ENCODE data around the gene ACVR2A. TPM values are rescaled to one million over a fixed set of nuclear protein-coding genes. Genes with fewer than 3 reads are reported as not detected.

ACVR2A gene
- total and polyA plus RNA-seq, 10 donors: 2.0 to 15.6 (median 14.1) TPM

DNA sequence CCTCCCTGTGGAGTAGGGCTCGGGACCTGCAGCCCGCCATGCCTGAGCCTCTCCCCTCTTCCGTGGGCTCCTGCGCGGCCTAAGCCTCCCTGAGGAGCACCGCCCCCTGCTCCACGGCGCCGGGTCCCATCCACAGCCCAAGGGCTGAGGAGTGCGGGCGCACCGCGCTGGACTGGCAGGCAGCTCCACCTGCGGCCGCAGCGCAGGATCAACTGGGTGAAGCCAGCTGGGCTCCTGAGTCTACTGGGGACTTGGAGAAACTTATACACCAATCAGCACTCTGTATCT, 17.8 kb upstream of the ACVR2A start:
- Histone ChIP-seq H3K27me3 (replicated peaks in 1 of 7) (no peaks in the 10 kb centered on the region), H3K9me3 (peaks cover 0 to 28% (median 19%) of the 10 kb centered on the region in 8 donors), H3K4me1 (no peaks in the 10 kb centered on the region), H3K27ac (no peak overlapping the region), H3K4me3 (no peak overlapping the region), H3K36me3 (no peaks in the 10 kb centered on the region)
- intact Hi-C loops (cut with DNase I; ENCODE audit: low total_unique reads): no loop called here
- WGBS, 5 donors: 89 to 98% (median 92%) methylated on average over 7 to 16 of the region's 16 CpGs
- no peak for TF ChIP-seq POLR2AphosphoS5 (IDR thresholded peaks at IDR 0.05)
- no peak for TF ChIP-seq POLR2A (IDR thresholded peaks at IDR 0.05)
- TF ChIP-seq, protein P1, sequence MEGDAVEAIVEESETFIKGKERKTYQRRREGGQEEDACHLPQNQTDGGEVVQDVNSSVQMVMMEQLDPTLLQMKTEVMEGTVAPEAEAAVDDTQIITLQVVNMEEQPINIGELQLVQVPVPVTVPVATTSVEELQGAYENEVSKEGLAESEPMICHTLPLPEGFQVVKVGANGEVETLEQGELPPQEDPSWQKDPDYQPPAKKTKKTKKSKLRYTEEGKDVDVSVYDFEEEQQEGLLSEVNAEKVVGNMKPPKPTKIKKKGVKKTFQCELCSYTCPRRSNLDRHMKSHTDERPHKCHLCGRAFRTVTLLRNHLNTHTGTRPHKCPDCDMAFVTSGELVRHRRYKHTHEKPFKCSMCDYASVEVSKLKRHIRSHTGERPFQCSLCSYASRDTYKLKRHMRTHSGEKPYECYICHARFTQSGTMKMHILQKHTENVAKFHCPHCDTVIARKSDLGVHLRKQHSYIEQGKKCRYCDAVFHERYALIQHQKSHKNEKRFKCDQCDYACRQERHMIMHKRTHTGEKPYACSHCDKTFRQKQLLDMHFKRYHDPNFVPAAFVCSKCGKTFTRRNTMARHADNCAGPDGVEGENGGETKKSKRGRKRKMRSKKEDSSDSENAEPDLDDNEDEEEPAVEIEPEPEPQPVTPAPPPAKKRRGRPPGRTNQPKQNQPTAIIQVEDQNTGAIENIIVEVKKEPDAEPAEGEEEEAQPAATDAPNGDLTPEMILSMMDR (IDR thresholded peaks at IDR 0.05 in 8 of 11, conservative IDR thresholded peaks at IDR 0.05 in 3 of 11): no peak
- peak; percentile 62 for DNase-seq

DNA sequence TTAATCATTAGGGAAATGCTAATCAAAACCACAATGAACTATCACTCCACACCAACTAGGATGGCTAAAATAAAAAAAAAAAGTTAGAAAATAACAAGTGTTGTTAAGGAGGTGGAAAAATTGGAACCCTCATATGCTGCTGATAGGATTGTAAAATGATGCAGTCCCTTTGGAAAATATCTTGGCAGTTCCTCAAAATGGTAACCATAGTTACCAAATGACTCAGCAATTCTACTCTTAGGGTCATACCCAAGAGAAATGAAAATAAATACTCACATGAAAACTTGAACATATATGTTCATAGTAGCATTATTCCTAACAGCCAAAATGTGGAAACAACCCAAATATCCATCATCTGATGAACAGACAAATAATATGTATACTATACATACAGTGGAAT, 15.7 kb upstream of the ACVR2A start:
- TF ChIP-seq, protein P1 (IDR thresholded peaks at IDR 0.05 in 8 of 11, conservative IDR thresholded peaks at IDR 0.05 in 3 of 11): no peak
- TF ChIP-seq POLR2A (IDR thresholded peaks at IDR 0.05): no peak
- TF ChIP-seq POLR2AphosphoS5 (IDR thresholded peaks at IDR 0.05): no peak
- Histone ChIP-seq H3K9me3 (peaks cover 0 to 21% (median 9%) of the 10 kb centered on the region in 8 donors), H3K4me1 (no peaks in the 10 kb centered on the region), H3K27ac (no peak overlapping the region), H3K4me3 (no peak overlapping the region), H3K36me3 (no peaks in the 10 kb centered on the region), H3K27me3 (replicated peaks in 1 of 7) (no peaks in the 10 kb centered on the region)
- intact Hi-C loops (cut with DNase I; ENCODE audit: low total_unique reads): no loop called here
- DNase-seq: no peak

DNA sequence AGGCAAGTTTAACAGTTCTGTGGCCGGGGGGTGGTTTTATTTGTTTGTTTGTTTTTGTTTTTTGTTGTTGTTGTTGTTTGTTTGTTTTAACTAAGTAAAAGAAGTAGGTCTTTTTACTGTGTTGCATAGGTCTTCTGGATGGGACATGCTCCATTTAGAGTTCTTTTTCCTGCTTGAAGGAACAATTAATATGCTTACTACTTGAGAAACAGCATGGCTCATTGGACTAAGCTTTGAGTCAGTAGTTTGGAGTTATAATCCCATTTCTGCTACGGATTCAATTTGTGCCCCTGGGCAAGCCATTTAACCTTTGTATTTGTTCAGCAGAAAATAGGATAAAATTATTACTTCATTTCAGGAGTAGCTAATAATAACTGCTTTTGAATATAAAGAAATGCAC, 8.7 kb upstream of the ACVR2A start:
- no peak for DNase-seq
- Histone ChIP-seq H3K9me3 (peaks cover 0 to 4% (median 0%) of the 10 kb centered on the region in 8 donors), H3K27me3 (replicated peaks in 1 of 7) (no peaks in the 10 kb centered on the region), H3K4me3 (no peak overlapping the region), H3K36me3 (no peaks in the 10 kb centered on the region), H3K4me1 (no peaks in the 10 kb centered on the region), H3K27ac (no peak overlapping the region)
- WGBS, 5 donors: 77 to 91% (median 84%) methylated on average over 2 of the region's 2 CpGs
- TF ChIP-seq, protein P1 (IDR thresholded peaks at IDR 0.05 in 8 of 11, conservative IDR thresholded peaks at IDR 0.05 in 3 of 11): no peak
- TF ChIP-seq POLR2AphosphoS5 (IDR thresholded peaks at IDR 0.05): no peak
- no peak for TF ChIP-seq POLR2A (IDR thresholded peaks at IDR 0.05)
- intact Hi-C loops (cut with DNase I; ENCODE audit: low total_unique reads): no loop called here

DNA sequence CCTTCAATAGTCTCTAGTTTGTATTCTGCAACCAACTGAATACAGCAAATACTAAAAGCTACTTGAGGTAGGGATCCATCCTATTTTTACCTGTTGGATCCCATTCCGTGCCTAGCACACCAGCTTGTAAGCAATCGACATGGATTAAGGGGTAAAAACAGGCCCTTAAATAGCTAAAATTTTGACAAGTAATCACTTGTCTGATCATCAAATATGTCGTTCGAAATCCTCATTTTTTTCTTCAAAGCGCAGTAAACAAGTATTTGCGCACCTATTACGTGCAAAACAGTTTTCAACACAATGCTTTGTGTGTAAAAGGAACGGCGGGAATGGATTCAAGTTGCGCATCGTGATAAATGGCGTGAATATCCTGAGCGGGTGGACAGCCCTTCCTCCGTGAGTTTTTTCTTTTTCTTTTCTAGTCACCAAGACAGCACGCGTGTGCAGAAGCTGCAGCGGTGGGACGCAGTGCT, 1.4 kb upstream of the ACVR2A start:
- intact Hi-C loops (cut with DNase I; ENCODE audit: low total_unique reads): no loop called here
- Histone ChIP-seq H3K9me3 (no peaks in the 10 kb centered on the region), H3K4me3 (peak overlapping the region; percentile 62 to 87 (median 69)), H3K36me3 (no peaks in the 10 kb centered on the region), H3K27ac (peak overlapping the region; percentile 71 to 96 (median 93)), H3K27me3 (replicated peaks in 1 of 7) (peaks cover 0 to 41% (median 0%) of the 10 kb centered on the region in 7 donors), H3K4me1 (peaks cover 5 to 49% (median 35%) of the 10 kb centered on the region in 6 donors)
- DNase-seq: no peak
- TF ChIP-seq POLR2A (IDR thresholded peaks at IDR 0.05): no peak
- TF ChIP-seq, protein P1 (IDR thresholded peaks at IDR 0.05 in 8 of 11, conservative IDR thresholded peaks at IDR 0.05 in 3 of 11): no peak
- TF ChIP-seq POLR2AphosphoS5 (IDR thresholded peaks at IDR 0.05): no peak
- 5 to 8% (median 6%) methylated on average over 18 of the region's 18 CpGs for whole genome bisulfite sequencing, 5 donors
